GM18858 (cell line): ENCODE results near the gene ENTREP1.
"Not testable (repeated sequence)": the region's sequence is repeated elsewhere in the genome, so short reads cannot be mapped to it uniquely, and the experiment has no call there.

Experiments used
- ATAC-seq: cut with Tn5 transposase; IDR thresholded peaks from one replicate; pipeline ENCODE4 v1.9.1; 2021; ENCODE audit not compliant: unreplicated experiment

Gene ENTREP1

DNA sequence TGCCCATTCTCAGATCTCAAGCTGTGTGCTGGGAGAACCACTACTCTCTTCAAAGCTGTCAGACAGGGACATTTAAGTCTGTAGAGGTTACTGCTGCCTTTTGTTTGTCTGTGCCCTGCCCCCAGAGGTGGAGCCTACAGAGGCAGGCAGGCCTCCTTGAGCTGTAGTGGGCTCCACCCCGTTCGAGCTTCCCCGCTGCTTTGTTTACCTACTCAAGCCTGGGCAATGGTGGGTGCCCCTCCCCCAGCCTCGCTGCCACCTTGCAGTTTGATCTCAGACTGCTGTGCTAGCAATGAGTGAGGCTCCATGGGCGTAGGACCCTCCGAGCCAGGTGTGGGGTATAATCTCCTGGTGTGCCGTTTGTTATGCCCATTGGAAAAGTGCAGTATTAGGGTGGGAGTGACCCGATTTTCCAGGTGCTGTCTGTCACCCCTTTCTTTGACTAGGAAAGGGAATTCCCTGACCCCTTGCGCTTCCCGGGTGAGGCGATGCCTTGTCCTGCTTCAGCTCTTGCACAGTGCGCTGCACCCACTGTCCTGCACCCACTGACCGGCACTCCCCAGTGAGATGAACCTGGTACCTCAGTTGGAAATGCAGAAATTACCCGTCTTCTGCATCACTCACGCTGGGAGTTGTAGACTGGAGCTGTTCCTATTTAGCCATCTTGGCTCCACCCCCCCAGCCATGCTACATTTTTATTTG is 115.4 kb downstream of the ENTREP1 start:
- not testable (repeated sequence) for ATAC-seq
